ENCODE data around the gene ZFP69B. TPM values are rescaled to one million over a fixed set of nuclear protein-coding genes. Genes with fewer than 3 reads are reported as not detected.

Gene ZFP69B
- total and polyA plus RNA-seq, 2 of the 8 experiments (the other 6 are each of a cell fraction or from before 2014, with no cell fraction given), result 1.7 to 8.2 TPM

DNA sequence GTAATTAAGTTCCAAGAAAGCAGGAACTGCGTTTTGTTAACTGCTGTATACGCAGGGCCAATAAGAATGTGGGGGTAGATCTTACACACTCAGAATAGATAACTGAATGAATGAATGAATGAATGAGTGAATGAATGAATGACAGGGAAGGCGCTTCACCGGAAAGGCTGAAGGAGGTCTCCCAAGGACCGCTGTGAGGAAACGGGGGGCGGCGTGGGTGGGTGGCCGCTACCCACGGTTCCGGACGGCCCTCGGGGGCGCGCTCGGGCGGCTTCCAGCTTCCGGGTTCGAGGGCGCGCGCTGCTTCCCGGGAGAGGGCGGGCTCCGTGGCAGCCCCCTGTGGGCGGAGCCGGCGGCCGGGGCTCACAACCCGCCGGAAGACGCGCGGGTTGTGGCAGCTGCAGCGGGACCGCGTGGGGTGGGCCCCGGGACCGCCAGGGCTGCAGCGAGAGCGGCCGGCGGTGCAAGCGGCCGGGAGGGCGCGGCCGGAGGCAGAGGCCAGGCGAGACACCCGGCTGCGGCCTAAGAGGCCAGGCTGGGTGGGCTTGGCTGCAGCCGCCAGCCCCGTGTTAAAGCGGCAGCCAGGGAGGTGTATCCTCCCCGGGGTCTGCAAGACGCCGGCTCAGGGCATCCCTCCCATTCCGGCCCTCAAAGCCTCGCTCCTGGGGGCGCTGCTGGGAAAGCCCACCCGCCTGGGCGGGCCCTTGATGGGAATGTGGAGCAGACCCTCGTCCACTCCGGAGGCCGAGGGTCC lies 26.8 kb downstream of the ZFP69B start, which contains the start of gene ZFP69:
TSS of gene ZFP69 (plus strand) at position 367 of the 754 bp plus-strand sequence. CDS start 2,072 bp downstream, outside the sequence.
- Histone ChIP-seq H3K14ac (ENCODE audit: insufficient read length) (no peak within 1 kb of the TSS), H2BK20ac (ENCODE audit: low read length) (no peak within 1 kb of the TSS), H3K4ac (replicated peaks; ENCODE audit: insufficient read length, low read depth, low read length) (no peak within 1 kb of the TSS), H2BK12ac (ENCODE audit: low read depth, low read length) (no peak within 1 kb of the TSS), H3K23ac (ENCODE audit: insufficient read length) (no peak within 1 kb of the TSS), H3K23me2 (ENCODE audit: low read depth, low read length) (peaks cover 7% of the 10 kb centered on the region), H3K79me1 (ENCODE audit: low read depth, low read length) (no peaks in the 10 kb centered on the region), H3K9me3 (ENCODE audit: insufficient read depth in 2 of 2, low read depth in 1 of 2, low read length in 1 of 2) (peaks cover 5 to 9% of the 10 kb centered on the region in 2 experiments), H3K18ac (ENCODE audit: extremely low read depth, low read length) (peak within 1 kb of the TSS; percentile 7), H3K9ac (replicated peaks in 1 of 4; ENCODE audit: extremely low read depth in 1 of 4, low read depth in 3 of 4, low read length in 3 of 4) (peak within 1 kb of the TSS in 1 of 4 experiments; percentile 58; a peak in 2 of 7 replicates), H3K27me3 (replicated peaks in 1 of 4; ENCODE audit: control insufficient read depth in 3 of 4, extremely low read depth in 1 of 4, insufficient read depth in 3 of 4, low read length in 3 of 4) (peaks cover 0 to 3% (median 0%) of the 10 kb centered on the region in 4 experiments; a peak in 1 of 7 replicates), H4K20me1 (replicated peaks in 1 of 2; ENCODE audit: control insufficient read depth in 1 of 2, insufficient read depth in 2 of 2, low read length in 2 of 2) (peaks cover 0 to 2% of the 10 kb centered on the region in 2 experiments), H3K56ac (replicated peaks; ENCODE audit: insufficient read length, low read depth, low read length) (peak within 1 kb of the TSS; percentile 21), H3K4me3 (ENCODE audit: extremely low read depth in 1 of 4, insufficient read depth in 2 of 4, low read depth in 3 of 4, low read length in 4 of 4) (peak within 1 kb of the TSS; percentile 72 to 81 (median 78)), H3K4me2 (ENCODE audit: insufficient read depth in 1 of 2, low read depth in 2 of 2, low read length in 2 of 2) (peak within 1 kb of the TSS; percentile 92 to 93), H2AK5ac (ENCODE audit: low read depth, low read length) (no peak within 1 kb of the TSS), H4K5ac (ENCODE audit: insufficient read length, low read depth, low read length) (no peak within 1 kb of the TSS), H4K8ac (ENCODE audit: extremely low read depth, insufficient read depth, low read length) (peak within 1 kb of the TSS; percentile 79), H2AFZ (ENCODE audit: low read length) (peak within 1 kb of the TSS; percentile 72), H2BK5ac (ENCODE audit: low read depth, low read length) (no peak within 1 kb of the TSS), H3K4me1 (replicated peaks in 1 of 4; ENCODE audit: control insufficient read depth in 3 of 4, insufficient read depth in 4 of 4, low read length in 3 of 4) (peaks cover 0 to 4% (median 0%) of the 10 kb centered on the region in 4 experiments; a peak in 1 of 7 replicates), H2BK120ac (replicated peaks; ENCODE audit: low read depth, low read length) (no peak within 1 kb of the TSS), H3K27ac (ENCODE audit: low read depth, low read length) (no peak within 1 kb of the TSS), H3K36me3 (ENCODE audit: control insufficient read depth in 2 of 4, insufficient read depth in 4 of 4, low read length in 3 of 4) (no peaks in the 10 kb centered on the region), H4K91ac (replicated peaks; ENCODE audit: insufficient read length, low read length) (peak within 1 kb of the TSS; percentile 19), H3K79me2 (ENCODE audit: control insufficient read depth in 1 of 2, insufficient read depth in 2 of 2, low read length in 2 of 2) (no peaks in the 10 kb centered on the region), H2BK15ac (ENCODE audit: low read length) (no peak within 1 kb of the TSS)
- peak in 1 of 2 experiments; percentile 84 for DNase-seq (ENCODE audit: low read depth in 1 of 2, low spot score in 2 of 2)
- POLR2A ChIA-PET (ENCODE audit: partially characterized antibody), result interaction anchor here (0.7 to 1.8 kb wide), 7 partner anchors 10 to 214 kb away, joined by 3 to 7 read pairs (median 5); partner anchors contain the start of genes EXO5, NFYC, ZFP69B and ZNF684
- CTCF ChIA-PET (ENCODE audit: partially characterized antibody), result interaction anchor here (1.2 kb wide), 1 partner anchor 19 kb away, joined by 3 read pairs; no protein-coding TSS in a partner anchor
- 2% methylated on average over 42 of the region's 65 CpGs; no CpG with 5 or more reads in 1 of the 2 experiments for WGBS, 2 experiments (ENCODE audit: extremely low coverage in 1 of 2, insufficient coverage in 1 of 2, insufficient read length in 1 of 2, insufficient replicate concordance in 2 of 2, low coverage in 1 of 2, low lambda C conversion rate in 2 of 2, missing lambda C conversion rate in 1 of 2)
- FAIRE-seq, result no peak
- peak; percentile 40 to 47; a peak in 1 of 4 replicates for TF ChIP-seq SIN3A (conservative IDR thresholded peaks at IDR 0.05 in 1 of 2, IDR thresholded peaks at IDR 0.05 in 1 of 2; ENCODE audit: low read depth in 1 of 2, low read length in 2 of 2)
- peak; percentile 98 for TF ChIP-seq KDM4A (IDR thresholded peaks at IDR 0.05; ENCODE audit: low read depth, low read length, severe bottlenecking)
- peak; percentile 79 for TF ChIP-seq PHF8 (conservative IDR thresholded peaks at IDR 0.05; ENCODE audit: low read depth, low read length)
- 0 out of 2 replicates have a peak, but pooled peaks have one; percentile 29 for TF ChIP-seq E2F6 (IDR thresholded peaks at IDR 0.05)
- peak in 1 of 2 experiments; percentile 59; a peak in 2 of 3 replicates for TF ChIP-seq POLR2A (IDR thresholded peaks at IDR 0.05; ENCODE audit: control extremely low read depth in 1 of 2, low read depth in 2 of 2, low read length in 2 of 2)
- TF ChIP-seq HDAC2 (IDR thresholded peaks at IDR 0.05; ENCODE audit: borderline replicate concordance in 1 of 2, low read depth in 2 of 2, low read length in 2 of 2), result 0 out of 4 replicates have a peak, but pooled peaks of 1 of the 2 experiments have one; percentile 68
- TF ChIP-seq TAF7 (optimal IDR thresholded peaks at IDR 0.05; ENCODE audit: borderline replicate concordance, low read depth, low read length), result peak; percentile 43
- no peak for TF ChIP-seq NRF1 (IDR thresholded peaks at IDR 0.05; ENCODE audit: low read depth, low read length)
- peak; percentile 93 for TF ChIP-seq ASH2L (IDR thresholded peaks at IDR 0.05; ENCODE audit: low read length)
- TF ChIP-seq RXRA (IDR thresholded peaks at IDR 0.05; ENCODE audit: insufficient read depth, low read depth, low read length), result no peak
